GM21526 (cell line): ENCODE measurements around the gene CHSY1.

ENCODE experiments used
- ATAC-seq: cut with Tn5 transposase; IDR thresholded peaks from one replicate; pipeline ENCODE4 v1.9.1; 2021; ENCODE audit warnings: moderate library complexity; ENCODE audit not compliant: unreplicated experiment, low FRiP score

The CHSY1 gene

DNA sequence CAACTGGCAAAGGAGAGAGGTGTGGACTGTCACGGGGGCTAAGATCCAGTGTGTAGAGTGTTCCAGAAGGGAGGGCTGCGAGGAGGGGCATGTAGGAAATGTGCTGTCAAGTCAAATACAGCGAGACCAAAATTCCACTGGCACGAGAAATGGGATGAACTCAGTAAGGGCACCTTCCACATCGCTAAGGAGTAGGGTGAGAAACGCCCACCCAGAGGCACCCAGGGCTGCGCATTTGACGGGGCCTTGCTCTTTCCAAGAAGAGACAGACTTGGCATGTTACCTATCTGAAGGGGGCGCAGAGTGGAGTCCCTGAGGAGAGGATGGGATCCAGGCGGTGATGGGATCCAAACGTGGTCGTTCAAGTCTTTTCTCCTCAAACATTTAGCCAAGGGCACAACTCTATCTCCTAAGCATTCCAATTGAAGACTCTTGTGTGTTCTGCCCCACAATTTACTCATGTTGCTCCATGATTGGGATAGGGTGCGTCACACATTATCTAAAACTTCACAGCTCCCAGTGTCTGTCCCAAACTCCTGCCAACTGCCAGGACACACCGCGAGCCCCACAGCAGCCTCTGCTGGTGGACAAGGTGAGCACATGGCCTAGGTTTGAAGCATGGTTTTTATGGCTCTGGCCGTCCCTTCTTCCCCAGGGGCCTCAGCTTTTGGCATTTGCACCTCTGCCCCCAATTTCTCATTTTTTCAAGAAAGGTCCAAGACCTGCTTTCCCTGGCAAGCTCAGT lies 17.8 kb upstream of the CHSY1 start:
- ATAC-seq, result no peak

DNA sequence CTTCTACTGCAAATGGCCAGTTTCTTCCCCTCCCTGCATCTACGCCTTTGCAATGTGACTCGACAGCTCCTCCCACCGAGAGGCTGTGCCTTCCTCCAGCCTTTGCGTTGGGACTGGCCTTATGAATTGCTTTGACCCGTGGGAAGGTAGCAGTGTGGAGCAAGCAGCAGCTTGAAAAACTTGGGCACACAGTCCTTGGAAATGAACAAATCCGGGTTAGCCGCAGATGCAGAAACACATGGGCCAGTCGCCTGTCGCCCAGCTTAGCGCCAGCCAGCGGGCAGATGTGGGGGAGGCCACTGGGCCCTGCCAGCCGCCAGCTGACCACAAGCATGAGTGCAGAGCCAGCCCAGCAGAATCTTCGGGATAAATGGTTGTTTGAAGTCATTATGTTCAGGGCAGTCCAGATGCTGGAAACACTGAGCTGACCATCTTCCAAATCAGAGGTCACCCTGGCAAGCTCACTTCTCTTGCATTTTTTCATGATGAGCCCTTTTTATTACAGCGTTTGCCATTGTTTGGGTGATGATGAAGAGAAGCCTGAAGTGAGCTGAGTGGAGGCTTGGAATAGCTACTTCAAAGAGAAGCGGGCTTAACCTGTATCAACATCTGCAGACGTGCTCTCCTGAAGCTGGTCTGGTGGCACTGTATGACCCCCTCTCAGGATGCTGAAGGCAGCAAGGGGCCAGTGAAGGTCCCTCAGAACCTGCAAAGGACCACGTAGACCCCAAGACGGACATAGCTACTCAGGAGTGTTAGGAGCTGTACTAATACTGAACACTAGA lies 15.7 kb upstream of the CHSY1 start:
- no peak for ATAC-seq

DNA sequence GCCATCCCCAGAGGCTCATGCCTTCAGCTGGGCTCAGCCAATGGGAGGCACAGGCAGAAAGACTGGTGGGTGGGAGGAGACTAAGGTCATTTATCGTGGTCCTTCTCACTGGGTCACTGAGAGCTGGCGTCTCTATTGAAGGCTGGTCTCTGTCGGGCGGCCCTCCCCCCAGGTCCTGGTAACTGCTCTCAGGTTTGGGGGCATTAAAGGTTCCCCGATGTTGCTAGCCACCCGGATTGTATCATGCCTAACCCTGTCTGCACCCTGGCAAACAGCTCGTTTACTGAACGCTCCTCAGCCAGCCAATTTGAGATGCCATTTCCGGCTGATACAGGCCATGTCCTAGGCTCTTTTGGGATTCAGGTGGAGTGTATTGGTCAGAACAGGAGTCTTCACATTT lies 14.9 kb upstream of the CHSY1 start:
- ATAC-seq, result no peak

DNA sequence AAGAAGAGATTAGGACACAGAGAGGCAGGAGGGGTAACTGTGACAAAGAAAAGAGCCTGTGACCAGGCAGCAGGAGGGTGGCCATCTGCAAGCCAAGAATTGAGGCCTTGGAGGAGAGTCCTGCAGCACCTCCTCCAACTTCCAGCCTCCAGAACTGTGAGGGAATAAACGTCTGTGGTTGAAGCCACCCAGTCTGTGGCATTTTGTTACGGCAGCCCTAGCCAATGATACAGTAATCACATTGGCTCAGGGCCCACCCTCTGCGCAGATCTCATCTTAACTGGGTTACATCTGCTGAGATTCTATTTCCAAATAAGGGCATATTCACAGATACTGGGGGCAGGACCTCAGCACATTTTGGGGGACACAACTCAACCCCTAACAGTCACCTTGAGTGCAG lies 14.2 kb upstream of the CHSY1 start:
- ATAC-seq, result no peak

DNA sequence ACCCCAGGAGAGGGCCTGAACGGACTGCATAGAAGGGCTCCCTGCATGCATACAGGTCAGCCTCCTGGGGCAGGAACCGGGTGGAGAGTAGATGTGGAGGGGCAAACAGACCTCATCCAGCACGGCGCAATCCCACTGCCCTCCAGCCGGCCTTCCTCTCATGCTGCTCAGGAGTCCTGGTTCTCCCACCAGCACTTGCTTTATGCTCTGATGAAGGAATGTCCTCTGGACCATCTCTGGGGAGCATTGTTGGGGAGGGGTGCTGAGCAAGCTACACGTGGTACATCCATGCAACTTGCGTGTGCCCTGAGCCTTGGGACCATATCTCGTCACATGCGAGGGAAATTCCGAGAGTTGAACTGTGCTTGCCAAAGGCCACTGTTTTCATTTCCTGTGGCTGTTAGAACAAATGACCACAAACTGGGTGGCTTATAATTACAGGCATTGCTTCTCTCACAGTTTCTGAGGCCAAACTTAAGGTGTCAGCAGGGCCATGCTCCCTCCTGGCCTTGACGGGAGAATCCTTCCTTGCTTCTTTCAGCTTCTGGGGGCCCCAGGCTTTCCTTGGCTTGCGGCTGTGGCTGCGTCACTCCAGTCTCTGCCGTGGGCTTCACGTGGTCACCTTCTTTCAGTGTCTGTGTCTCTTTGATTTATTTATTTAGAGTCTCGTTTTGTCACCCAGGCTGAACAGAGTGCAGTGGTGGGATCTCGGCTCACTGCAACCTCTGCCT lies 13.2 kb upstream of the CHSY1 start:
- ATAC-seq, result no peak

DNA sequence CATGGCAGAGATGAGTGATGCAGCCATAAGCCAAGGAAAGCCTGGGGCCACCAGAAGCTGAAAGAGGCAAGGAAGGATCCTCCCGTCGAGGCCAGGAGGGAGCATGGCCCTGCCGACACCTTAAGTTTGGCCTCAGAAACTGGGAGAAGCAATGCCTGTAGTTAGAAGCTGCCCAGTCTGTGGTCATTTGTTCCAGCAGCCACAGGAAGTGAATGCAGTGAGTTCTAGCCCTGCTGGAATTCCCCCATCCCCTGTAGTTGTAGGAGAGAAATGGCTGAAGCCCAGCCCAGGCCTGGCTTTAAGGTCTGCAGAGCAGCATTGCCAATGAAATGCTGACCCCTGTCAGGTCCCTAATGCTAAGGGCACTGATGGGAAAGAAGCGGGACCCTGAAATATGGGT lies 12.2 kb upstream of the CHSY1 start:
- ATAC-seq, result no peak

DNA sequence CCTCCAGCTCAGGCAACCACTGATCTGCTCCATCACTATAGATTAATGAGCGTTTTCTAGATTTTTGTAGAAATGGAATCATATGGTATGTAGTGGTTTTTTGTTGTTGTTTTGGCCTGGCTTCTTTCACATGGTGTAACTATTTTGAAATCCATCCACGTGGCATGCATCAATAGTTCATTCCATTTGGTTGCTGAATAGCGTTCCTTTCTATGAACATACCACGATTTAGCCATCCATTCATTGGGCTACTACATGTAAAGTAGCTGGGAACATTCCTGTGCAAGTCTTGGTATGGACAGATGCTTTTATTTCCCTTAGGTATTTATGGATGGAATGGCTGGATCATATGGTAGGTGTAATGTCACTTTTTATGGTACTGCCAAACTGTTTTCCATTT lies 10.7 kb upstream of the CHSY1 start:
- no peak for ATAC-seq

DNA sequence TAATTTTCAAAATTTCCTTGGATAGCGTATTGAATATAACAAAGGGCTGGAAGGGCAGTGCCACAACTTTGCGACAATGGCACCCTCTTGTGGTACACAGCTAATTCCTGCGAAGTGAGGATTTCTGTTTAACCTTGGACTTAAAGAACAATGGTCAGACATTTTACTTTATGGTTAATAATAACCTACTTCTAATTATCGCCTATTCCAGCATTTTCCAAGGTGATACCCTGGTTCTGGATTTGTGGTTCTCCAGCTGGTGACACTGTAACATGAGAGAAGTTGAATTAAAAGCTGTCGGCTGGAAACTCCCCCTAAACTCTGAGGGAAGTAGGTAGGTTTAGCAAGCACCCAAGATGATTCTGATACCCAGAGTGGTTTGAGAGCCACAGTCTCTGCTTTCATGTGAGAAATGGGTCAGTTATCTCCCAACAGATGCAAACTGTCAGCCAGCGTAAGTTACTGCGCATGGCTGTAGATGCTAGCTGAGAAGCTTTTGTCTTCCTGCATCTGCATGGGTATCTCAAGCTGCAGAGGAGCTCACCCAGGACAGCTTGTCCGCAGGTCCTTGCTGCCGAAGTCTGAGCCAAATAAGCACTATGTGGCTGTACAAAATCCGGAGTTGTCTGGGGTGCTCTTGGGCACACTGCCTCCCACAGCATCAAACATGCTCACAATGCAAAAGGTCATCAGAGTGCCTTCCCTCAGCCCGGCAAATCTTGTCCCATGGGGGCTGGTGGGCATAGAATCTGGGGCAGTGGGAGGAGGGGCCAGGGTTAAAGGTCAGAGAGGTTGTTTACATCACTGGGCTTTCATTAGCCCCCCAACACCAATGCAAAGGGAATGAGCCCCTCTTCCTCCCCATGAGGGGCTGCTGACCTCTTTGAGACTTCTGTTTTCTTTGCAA lies 6.6 kb upstream of the CHSY1 start:
- peak; percentile 47 for ATAC-seq

DNA sequence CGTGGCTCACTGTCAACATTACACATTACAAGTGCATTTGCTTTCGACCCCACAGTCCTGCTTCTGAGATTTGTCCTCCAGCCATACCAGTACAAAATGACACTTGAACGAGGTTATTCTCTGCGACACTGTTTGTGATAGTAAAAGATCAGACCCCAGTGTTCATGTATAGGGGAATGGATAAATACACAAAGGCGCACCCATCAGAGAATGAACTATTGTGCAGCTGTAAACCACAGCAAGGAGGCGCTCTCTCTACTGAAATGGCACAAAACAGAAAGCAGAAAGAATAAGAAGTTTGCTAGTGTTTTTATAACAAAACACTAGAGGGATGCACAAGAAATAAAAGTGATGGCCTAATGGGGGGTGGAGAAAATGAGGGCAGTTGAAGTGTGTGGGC lies 4.9 kb upstream of the CHSY1 start:
- ATAC-seq, result no peak

DNA sequence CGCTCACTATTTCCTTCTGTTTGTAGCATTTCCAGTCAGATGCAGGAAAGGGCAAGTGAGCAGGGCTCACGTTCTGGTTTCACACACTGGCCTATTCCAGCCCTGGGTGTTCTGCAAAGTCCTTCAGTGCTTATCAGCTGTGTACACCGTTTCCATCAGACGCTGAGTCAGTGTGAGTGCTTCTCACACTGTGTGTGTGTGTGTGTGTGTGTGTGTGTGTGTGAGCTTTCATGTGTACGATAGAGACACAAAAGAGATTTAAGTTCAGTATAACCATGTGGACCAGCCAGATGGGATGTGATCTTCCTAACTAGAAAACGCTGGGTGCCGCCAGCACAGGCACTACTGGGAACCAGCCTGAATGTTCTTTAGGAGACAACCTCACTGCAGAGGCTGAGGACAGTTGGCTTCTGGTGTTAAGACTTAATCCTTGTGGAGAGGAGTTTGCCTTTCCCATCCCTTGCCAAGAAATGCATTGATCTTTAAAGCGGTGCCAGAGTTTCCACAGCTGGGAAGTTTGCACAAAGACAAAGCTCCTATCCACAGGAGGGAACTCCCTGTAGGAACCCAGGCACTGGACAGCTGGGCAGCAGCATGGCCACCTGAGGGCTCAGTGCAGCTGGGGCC lies 3.9 kb upstream of the CHSY1 start:
- no peak for ATAC-seq

DNA sequence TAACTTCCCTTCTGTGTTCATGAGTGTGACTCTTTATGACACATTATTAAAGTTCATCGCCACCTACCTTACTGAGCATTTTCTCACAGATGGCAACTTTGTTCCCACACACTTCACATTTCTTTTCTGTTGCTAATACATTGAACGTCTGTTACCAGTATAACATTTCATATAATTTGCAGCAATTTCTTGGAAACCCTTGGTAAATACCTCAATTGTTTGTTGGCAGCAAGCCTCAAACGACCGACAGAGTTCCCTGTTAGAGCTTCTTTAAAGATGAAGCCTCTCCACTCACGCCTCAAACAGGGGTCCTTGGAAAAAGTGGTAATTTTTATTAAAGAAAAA lies 3.2 kb upstream of the CHSY1 start:
- ATAC-seq, result no peak

DNA sequence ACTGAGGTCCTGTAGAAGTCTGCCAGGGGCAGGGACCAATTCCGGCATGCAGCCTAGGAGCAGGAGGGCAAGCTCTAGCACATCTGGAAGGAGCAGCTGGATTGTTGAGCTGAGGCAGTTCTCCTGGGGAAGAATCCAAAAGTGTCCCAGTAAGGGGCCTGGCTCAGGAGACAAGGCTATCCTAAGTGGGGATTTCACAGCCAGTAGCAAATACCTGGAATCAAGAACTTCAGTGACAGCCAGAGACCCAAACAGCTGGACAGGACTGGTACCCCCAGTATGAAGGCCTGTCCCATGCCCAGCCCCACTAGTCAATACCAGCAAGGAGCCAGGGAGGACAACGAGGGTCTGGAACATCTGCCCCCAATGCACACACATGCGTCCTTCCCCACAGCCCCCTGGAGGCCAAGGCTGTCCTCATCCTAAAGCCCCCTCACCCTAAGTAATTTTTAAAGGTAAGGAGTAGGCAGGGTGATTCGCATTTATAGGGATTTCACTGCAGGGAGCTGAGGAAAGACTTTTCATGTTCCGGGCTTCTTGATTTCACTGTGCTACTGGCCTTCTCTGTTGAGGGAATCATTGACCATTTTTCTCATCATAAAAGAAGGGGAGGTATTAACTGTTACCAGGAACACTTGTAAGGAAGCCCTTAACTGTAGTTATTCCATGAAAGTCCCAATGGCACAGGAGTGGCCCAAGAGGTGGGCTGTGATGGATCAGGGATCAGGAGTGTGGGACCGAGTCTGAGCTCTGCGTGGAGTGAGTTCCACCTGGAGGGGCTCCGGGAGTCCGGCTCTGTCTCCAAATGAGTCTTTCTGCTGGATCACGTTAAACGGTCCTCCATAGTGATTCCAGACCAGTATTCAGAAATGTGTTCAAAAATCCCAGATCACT lies 2.6 kb upstream of the CHSY1 start:
- ATAC-seq, result no peak

DNA sequence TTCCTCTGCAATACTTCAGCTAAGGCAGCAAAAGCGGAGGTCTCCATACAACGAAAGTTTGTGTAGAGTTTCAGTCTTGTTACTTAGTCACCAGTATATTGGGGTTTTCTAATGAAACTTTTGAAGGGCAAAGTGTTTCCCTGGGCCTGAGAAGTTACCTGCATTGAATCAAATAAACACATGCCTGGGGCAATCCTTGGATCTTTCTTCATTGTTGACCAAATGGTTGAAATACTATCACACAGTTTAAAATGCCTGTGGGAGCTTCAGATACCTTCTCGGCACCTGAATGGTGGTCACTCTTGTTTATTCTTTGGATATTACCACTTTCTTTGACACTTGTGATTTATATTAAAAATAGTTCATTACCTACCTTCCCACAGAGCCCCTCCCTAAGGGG lies 988 bp upstream of the CHSY1 start:
- ATAC-seq, result no peak

DNA sequence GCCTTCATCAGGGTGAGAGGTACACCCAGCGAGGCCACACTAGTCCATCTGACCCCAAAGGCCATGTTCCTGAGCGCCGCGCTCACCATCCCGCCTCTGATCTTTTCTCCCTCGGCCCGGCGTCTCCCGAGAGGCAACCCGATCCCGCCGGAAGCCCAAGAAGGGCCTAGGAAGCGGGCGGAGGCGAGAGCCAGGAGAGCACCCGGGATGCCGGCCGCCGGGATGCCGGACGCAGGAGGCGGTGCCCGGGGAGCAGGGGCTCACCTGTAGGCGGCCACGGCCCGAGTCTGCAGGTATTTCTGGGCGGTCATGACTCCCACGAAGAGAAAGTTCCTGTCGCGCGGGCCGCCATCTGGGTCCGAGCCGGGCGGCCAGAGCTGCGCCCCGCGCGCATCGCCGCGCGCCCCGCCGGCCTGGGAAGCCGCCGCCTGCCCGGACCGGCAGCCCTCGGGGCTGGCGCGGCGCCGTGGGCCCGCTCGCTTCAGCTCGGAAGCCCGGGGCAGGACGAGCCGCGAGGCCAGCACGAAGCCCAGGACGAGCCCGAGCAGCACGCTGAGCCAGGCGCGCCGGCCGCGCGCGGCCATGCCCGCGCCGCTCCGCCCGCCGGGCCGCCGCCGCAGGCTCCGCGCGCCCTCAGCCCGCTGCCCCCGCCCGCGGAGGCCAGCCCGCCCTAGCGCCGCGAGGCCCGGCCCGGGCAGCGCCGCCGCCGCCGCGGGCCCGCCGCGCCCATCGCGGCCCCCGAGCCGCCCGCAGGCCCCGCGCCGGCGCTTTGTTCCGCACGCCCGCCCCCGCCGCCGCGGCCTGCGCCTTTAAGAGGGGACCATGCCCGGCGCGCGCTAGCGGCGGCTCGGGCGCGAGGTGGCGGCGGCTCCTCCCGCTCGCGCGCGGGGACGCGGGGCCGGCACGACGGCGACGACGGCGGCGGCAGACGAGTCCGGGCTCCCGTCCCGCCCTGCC lies 697 bp downstream of the CHSY1 start:
- peak; percentile 29 for ATAC-seq

DNA sequence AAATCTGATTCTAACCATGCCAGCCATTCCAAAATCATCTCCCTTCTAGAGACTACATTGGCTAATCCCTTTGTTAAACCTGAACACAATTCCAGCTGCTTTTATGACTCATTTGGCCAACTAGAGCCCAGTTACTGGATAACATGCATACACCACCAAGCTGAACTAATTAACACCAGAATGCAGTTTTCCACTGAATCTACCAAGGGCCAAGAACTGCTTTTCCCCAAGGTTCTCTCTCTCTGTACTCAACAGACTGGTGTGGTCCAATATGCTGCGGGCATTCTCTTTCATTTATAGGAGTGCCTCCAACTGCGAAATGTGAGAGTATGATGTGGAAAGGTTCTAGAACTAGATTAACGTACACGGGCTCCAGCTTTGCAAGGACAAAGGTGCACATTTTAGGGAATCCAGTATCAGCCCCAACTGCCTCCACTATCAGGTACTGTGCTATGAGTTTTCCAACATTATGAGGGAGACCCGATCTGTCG lies 1.5 kb downstream of the CHSY1 start:
- no peak for ATAC-seq

DNA sequence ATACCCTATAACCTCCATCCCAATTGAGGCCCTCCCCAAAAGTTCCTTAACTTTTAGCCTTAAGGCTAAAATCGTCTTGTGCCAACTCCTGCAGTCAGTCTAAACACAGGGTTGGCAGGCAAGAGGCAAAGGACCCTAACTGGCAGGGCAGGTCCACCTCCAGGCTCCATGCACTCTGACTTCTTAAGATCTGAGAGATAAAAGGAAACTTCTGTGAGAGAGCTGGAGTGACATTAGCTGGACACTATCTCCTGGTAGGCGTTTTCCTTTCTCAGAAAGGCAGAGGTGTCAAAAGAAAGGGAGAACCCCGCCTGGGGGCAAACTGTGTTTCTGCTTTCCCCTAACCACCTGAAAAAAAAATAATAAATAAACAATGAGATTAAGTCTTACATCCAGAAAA lies 3.6 kb downstream of the CHSY1 start:
- ATAC-seq, result no peak

DNA sequence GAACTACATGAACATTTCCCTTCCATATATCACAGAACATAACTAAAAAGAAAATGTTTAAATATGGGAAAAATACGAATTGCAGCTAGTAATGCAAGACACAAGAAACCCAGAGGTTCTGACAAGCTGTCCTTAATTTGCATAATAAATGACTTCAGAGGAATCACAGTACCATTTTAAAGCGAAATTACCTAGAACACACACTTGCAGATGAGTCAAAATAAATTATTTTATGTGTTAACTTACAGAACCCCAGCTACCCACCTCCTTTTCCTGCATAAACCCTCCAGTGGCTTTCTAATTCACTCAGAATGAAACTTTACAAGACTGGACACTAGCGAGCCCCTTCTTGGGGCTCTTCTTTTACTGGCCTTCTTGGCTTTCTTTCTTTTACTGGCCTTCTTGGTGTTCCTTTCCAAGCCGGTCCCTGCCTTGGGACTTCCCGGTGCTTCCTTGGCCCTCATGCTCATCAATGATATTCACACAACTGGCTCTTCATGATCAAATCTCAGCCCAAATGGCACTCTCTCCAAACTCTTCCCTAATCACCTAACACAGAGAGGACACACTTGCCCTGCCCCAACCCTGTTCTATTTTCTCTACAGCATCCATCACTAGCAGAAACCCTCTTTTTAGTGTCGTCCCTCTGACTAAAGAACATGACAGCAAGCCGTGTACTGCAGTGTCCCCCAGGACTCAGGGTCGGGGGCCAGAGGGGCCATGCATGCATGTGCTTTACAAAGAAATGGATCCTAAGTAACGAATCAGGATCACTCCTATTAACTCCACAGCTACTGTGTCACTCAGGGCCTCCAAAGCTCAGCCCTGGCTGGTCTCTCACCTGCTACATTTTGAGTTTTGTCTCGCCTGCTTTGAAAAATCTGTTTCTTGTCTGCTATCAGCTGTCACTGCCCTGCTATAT lies 4.8 kb downstream of the CHSY1 start:
- no peak for ATAC-seq
